Neural progenitor cell (in vitro differentiated cells): ENCODE measurements around the gene ZNF605. TPM values are rescaled to one million over a fixed set of nuclear protein-coding genes. Genes with fewer than 3 reads are reported as not detected.
"Not testable (repeated sequence)": the region's sequence is repeated elsewhere in the genome, so short reads cannot be mapped to it uniquely, and the experiment has no call there.

Experiments
- DNase-seq: peaks from one replicate; pipeline ENCODE4 v3.0.0-alpha.2; 2016; ENCODE audit warnings: low spot score
- H2AFZ ChIP-seq: fragments of 200-600 bp; sonication (generic); replicated peaks from 2 replicates; pipeline ENCODE4 v1.6.1; 2016; ENCODE audit warnings: antibody characterized with exemption
- H3F3A ChIP-seq: fragments of 200-600 bp; sonication (generic); 2 replicates; pipeline ENCODE4 v1.6.1; 2016; ENCODE audit warnings: antibody characterized with exemption, low read depth
- H3K27ac ChIP-seq: fragments of 200-600 bp; sonication (generic); 2 replicates; pipeline ENCODE4 v1.5.1; 2016; ENCODE audit warnings: mild to moderate bottlenecking
- H3K27me3 ChIP-seq: fragments of 200-600 bp; sonication (generic); 2 replicates; pipeline ENCODE4 v1.6.1; 2016; ENCODE audit warnings: mild to moderate bottlenecking, moderate library complexity
- H3K36me3 ChIP-seq: fragments of 200-600 bp; sonication (generic); 2 replicates; pipeline ENCODE4 v1.5.1; 2016
- H3K4me1 ChIP-seq: fragments of 200-600 bp; sonication (generic); 2 replicates; pipeline ENCODE4 v1.6.1; 2016; ENCODE audit warnings: mixed run types
- H3K4me2 ChIP-seq: fragments of 200-600 bp; sonication (generic); 2 replicates; pipeline ENCODE4 v1.6.1; 2016
- H3K4me3 ChIP-seq: fragments of 200-600 bp; sonication (generic); 2 replicates; pipeline ENCODE4 v1.5.1; 2016
- H3K79me2 ChIP-seq: fragments of 200-600 bp; sonication (generic); 2 replicates; pipeline ENCODE4 v1.6.1; 2016; ENCODE audit warnings: low read depth
- H3K9ac ChIP-seq: fragments of 200-600 bp; sonication (generic); 2 replicates; pipeline ENCODE4 v1.6.1; 2016
- H3K9me3 ChIP-seq: fragments of 200-600 bp; sonication (generic); 2 replicates; pipeline ENCODE4 v1.5.1; 2016; ENCODE audit warnings: low read depth
- H4K20me1 ChIP-seq: fragments of 200-600 bp; sonication (generic); 2 replicates; pipeline ENCODE4 v1.6.1; 2016; ENCODE audit warnings: low read depth
- H3K27ac Mint-ChIP-seq: 3 replicates; pipeline ENCODE4 v1.8.0; 2021; ENCODE audit warnings: mixed read lengths
- H3K27me3 Mint-ChIP-seq: 2 replicates; pipeline ENCODE4 v1.8.0; 2022; ENCODE audit warnings: low read depth, mild to moderate bottlenecking, inconsistent platforms, moderate library complexity, mixed read lengths; ENCODE audit not compliant: insufficient read depth
- H3K36me3 Mint-ChIP-seq: 3 replicates; pipeline ENCODE4 v1.8.0; 2021; ENCODE audit warnings: mixed read lengths
- H3K4me1 Mint-ChIP-seq: 3 replicates; pipeline ENCODE4 v1.8.0; 2021; ENCODE audit warnings: mixed read lengths
- H3K4me3 Mint-ChIP-seq: 3 replicates; pipeline ENCODE4 v1.8.0; 2021; ENCODE audit warnings: mild to moderate bottlenecking, moderate library complexity, mixed read lengths
- H3K9me3 Mint-ChIP-seq: 3 replicates; pipeline ENCODE4 v1.8.0; 2020; ENCODE audit warnings: mixed read lengths
- EZH2 ChIP-seq: fragments of 200-600 bp; sonication (generic); IDR thresholded peaks from 2 replicates; pipeline ENCODE4 v1.6.1; 2017; ENCODE audit warnings: antibody characterized with exemption, mild to moderate bottlenecking, moderate library complexity
- EZH2phosphoT487 ChIP-seq: fragments of 200-600 bp; sonication (generic); IDR thresholded peaks from 2 replicates; pipeline ENCODE4 v1.6.1; 2017; ENCODE audit warnings: antibody characterized with exemption
- total RNA-seq: library from RNA; depleted of rRNA; stranded (reverse); fragments of >200 nt; gene quantifications from 2 replicates; pipeline ENCODE4 v1.2.3, GENCODE V29; 2015; ENCODE audit warnings: low replicate concordance
- TF ChIP-seq, protein P1 (sequence below): fragments of 200-600 bp; sonication (generic); IDR thresholded peaks from 2 replicates; pipeline ENCODE4 v1.5.1; 2017; ENCODE audit warnings: antibody characterized with exemption, mild to moderate bottlenecking

The ZNF605 gene
- total RNA-seq, 1 donor from 2014 or later = 28.8 TPM

DNA sequence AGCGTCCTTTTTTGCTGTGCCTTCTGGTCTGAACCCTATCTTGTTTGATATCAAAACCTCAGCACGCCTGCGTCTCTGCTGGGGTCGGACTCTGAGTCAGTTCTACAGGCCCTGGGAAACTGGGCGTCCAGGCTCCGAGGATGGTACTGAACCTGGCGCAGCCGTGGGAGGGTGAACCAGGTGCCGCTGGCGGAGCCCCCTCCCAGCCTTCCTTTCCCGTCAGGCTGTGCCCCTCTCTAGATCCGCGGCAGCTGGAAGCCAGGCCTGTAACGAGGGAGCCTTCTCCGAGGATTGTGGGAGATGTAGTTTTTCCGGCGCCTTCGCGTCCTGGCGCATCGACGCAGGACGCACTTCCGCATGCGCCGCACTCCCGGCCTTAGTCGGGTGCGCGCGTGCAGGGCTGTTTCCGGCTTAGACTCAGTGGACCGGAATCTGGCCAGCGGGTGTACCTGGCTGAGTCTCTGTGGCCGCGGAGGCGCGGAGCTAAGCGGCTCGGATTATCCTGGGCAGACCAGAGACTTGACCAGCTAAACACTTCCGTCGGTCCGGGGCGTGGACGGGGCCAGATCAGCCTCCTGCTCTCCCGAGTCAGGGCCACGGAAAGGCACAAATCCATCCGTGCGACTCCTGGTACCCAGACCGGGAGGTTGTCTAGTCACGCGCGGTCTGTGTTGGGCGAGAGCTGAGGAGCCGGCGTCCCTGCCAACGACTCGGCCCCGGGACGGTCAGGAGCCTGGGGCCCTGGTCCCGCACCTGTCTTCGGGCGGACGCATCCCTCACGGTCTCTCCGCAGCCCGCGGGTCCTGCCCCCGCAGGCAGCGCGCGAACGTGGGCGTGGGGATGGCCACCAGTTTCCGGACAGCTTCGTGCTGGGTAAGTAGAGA, 30.1 kb upstream of the ZNF605 start, which contains the start of gene ZNF26:
Gene ZNF26 (plus strand): TSS at position 367 of the 884 bp plus-strand sequence. CDS start 474 bp downstream, at position 841.
- H3K4me1 ChIP-seq = peaks cover 3% of the 10 kb centered on the region
- peaks cover 64% of the 10 kb centered on the region for H3K9me3 Mint-ChIP-seq
- H3K9me3 ChIP-seq = peaks cover 9% of the 10 kb centered on the region

DNA sequence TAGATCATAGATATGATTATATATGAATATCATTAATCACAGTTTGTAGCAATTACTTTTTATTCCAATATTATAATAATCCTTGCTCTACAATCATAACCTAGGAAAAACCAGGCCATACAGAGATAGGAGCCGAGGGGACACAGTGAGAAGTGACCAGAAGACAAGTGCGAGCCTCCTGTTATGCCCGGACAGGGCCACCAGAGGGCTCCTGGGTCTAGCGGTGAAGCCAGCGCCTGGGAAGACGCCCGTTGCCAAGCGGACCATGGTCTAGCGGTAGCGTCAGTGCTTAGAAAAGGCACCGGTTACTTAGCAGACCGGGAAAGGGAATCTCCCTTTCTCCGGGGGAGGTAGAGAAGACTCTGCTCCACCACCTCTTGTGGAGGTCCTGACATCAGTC, 20.8 kb upstream of the ZNF605 start:
- H3K27me3 Mint-ChIP-seq, H3K27ac Mint-ChIP-seq, H2AFZ ChIP-seq, H3K4me1 ChIP-seq, H3K27me3 ChIP-seq, H3K36me3 ChIP-seq, H3K4me2 ChIP-seq, H4K20me1 ChIP-seq, H3K79me2 ChIP-seq, H3K4me3 ChIP-seq, H3K4me1 Mint-ChIP-seq, H3K4me3 Mint-ChIP-seq, H3K9ac ChIP-seq, H3K27ac ChIP-seq, H3F3A ChIP-seq, H3K36me3 Mint-ChIP-seq: not testable (repeated sequence)
- DNase-seq = peak; percentile 28
- peaks cover 59% of the 10 kb centered on the region for H3K9me3 Mint-ChIP-seq
- peaks cover 27% of the 10 kb centered on the region for H3K9me3 ChIP-seq
- TF ChIP-seq, protein P1, sequence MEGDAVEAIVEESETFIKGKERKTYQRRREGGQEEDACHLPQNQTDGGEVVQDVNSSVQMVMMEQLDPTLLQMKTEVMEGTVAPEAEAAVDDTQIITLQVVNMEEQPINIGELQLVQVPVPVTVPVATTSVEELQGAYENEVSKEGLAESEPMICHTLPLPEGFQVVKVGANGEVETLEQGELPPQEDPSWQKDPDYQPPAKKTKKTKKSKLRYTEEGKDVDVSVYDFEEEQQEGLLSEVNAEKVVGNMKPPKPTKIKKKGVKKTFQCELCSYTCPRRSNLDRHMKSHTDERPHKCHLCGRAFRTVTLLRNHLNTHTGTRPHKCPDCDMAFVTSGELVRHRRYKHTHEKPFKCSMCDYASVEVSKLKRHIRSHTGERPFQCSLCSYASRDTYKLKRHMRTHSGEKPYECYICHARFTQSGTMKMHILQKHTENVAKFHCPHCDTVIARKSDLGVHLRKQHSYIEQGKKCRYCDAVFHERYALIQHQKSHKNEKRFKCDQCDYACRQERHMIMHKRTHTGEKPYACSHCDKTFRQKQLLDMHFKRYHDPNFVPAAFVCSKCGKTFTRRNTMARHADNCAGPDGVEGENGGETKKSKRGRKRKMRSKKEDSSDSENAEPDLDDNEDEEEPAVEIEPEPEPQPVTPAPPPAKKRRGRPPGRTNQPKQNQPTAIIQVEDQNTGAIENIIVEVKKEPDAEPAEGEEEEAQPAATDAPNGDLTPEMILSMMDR = peak; percentile 38

More for the DNA sequence above, 30.1 kb upstream of the ZNF605 start, which contains the start of gene ZNF26:
- Mint-ChIP-seq H3K27me3 (peaks cover 6% of the 10 kb centered on the region), H3K4me3 (peak within 1 kb of the TSS; percentile 96), H3K36me3 (peaks cover 38% of the 10 kb centered on the region), H3K27ac (peak within 1 kb of the TSS; percentile 90), H3K4me1 (peaks cover 6% of the 10 kb centered on the region)
- DNase-seq = peak; percentile 97
- H4K20me1 ChIP-seq = no peaks in the 10 kb centered on the region
- H3K4me2 ChIP-seq = peak within 1 kb of the TSS; percentile 83
- H3K36me3 ChIP-seq = peaks cover 16% of the 10 kb centered on the region
- H3K27me3 ChIP-seq = no peaks in the 10 kb centered on the region
- H3K27ac ChIP-seq = no peak within 1 kb of the TSS
- peak within 1 kb of the TSS; percentile 72 for H3K9ac ChIP-seq
- TF ChIP-seq EZH2 (no peak), EZH2phosphoT487 (no peak)
- TF ChIP-seq, protein P1 = no peak
- H2AFZ ChIP-seq = peak within 1 kb of the TSS; percentile 99
- H3K79me2 ChIP-seq = peaks cover 50% of the 10 kb centered on the region
- H3K4me3 ChIP-seq = peak within 1 kb of the TSS; percentile 88
- no peaks in the 10 kb centered on the region for H3F3A ChIP-seq

DNA sequence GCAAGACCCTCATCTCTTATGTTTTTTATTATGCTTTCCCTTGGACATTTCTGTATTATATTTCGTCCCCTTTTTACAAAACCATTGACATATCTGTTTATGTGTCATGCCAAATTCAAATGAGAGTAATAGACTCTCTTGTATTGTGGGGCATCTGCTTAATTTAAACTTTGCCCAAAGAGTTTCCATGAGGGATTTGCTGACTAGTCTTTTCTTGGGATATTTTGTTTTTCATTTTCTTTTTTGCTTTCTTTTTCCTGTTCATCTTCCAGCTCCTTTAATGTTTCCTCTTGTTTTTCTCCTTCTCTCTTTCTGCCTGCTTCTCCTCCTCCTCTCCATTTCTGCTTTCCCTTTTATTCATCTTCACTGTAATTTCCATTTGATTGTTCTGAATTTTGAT, 16.3 kb upstream of the ZNF605 start:
- Histone ChIP-seq H2AFZ (no peak overlapping the region), H3K79me2 (no peaks in the 10 kb centered on the region), H3K4me3 (no peak overlapping the region), H3F3A (no peaks in the 10 kb centered on the region), H4K20me1 (no peaks in the 10 kb centered on the region), H3K9ac (no peak overlapping the region), H3K4me2 (no peak overlapping the region), H3K9me3 (peaks cover 18% of the 10 kb centered on the region), H3K27ac (no peak overlapping the region), H3K27me3 (no peaks in the 10 kb centered on the region), H3K36me3 (no peaks in the 10 kb centered on the region), H3K4me1 (no peaks in the 10 kb centered on the region)
- peaks cover 7% of the 10 kb centered on the region for H3K27me3 Mint-ChIP-seq
- H3K4me3 Mint-ChIP-seq = no peak overlapping the region
- DNase-seq = no peak
- H3K36me3 Mint-ChIP-seq = peaks cover 5% of the 10 kb centered on the region
- TF ChIP-seq, protein P1 = no peak
- TF ChIP-seq EZH2 = no peak
- TF ChIP-seq EZH2phosphoT487 = no peak
- peaks cover 58% of the 10 kb centered on the region for H3K9me3 Mint-ChIP-seq
- H3K4me1 Mint-ChIP-seq = no peaks in the 10 kb centered on the region
- H3K27ac Mint-ChIP-seq = no peak overlapping the region
